Activated CD8-positive, alpha-beta memory T cell treated with anti-CD3 and anti-CD28 coated beads for 24 hours (primary cell): ENCODE measurements around the gene CGA.
"Not testable (repeated sequence)": the region's sequence is repeated elsewhere in the genome, so short reads cannot be mapped to it uniquely, and the experiment has no call there.

Experiments used
- DNase-seq: peaks from one replicate; pipeline ENCODE4 v3.0.0-alpha.2; 2020

The CGA gene

GRCh38 chr6:87095087-87095509, at the start of gene CGA:
CGA (minus strand) TSS chr6:87095106; CDS start chr6:87088200, 6,906 bp downstream.
- DNase-seq = no peak

GRCh38 chr6:87139927-87140326, 45.0 kb upstream of the CGA start:
- not testable (repeated sequence) for DNase-seq

GRCh38 chr6:87139236-87139635, 44.3 kb upstream of the CGA start:
- DNase-seq = no peak

- DNase-seq = no peak
Observed at GRCh38 chr6:87136963-87137362, 42.1 kb upstream of the CGA start.

GRCh38 chr6:87127737-87128136, 32.8 kb upstream of the CGA start:
- DNase-seq = no peak

- DNase-seq = no peak
Observed at GRCh38 chr6:87126501-87126900, 31.6 kb upstream of the CGA start.

- no peak for DNase-seq
Observed at GRCh38 chr6:87124074-87124473, 29.2 kb upstream of the CGA start.

- no peak for DNase-seq
Observed at GRCh38 chr6:87122477-87122876, 27.6 kb upstream of the CGA start.

GRCh38 chr6:87118054-87118453, 23.1 kb upstream of the CGA start:
- DNase-seq = no peak

- no peak for DNase-seq
Observed at GRCh38 chr6:87116922-87117321, 22.0 kb upstream of the CGA start.

GRCh38 chr6:87115402-87116135, 20.7 kb upstream of the CGA start:
- no peak for DNase-seq

- no peak for DNase-seq
Observed at GRCh38 chr6:87110636-87111035, 15.7 kb upstream of the CGA start.

- DNase-seq = no peak
Observed at GRCh38 chr6:87105823-87106222, 10.9 kb upstream of the CGA start.

GRCh38 chr6:87104667-87105066, 9.8 kb upstream of the CGA start:
- DNase-seq = no peak

GRCh38 chr6:87103977-87104601, 9.2 kb upstream of the CGA start:
- DNase-seq = no peak

GRCh38 chr6:87102151-87102621, 7.3 kb upstream of the CGA start:
- no peak for DNase-seq

- no peak for DNase-seq
Observed at GRCh38 chr6:87101067-87101466, 6.2 kb upstream of the CGA start.

- no peak for DNase-seq
Observed at GRCh38 chr6:87100216-87100615, 5.3 kb upstream of the CGA start.

GRCh38 chr6:87099472-87099871, 4.6 kb upstream of the CGA start:
- DNase-seq = no peak

- DNase-seq = no peak
Observed at GRCh38 chr6:87094576-87094975, 330 bp downstream of the CGA start.

GRCh38 chr6:87093651-87094050, 1.3 kb downstream of the CGA start:
- DNase-seq = no peak

GRCh38 chr6:87093199-87093598, 1.7 kb downstream of the CGA start:
- DNase-seq = no peak

- no peak for DNase-seq
Observed at GRCh38 chr6:87092435-87092834, 2.5 kb downstream of the CGA start.

- no peak for DNase-seq
Observed at GRCh38 chr6:87089135-87089534, 5.8 kb downstream of the CGA start.

- DNase-seq = no peak
Observed at GRCh38 chr6:87088076-87088475, 6.8 kb downstream of the CGA start.
